Activated CD4-positive, alpha-beta T cell treated with anti-CD3 and anti-CD28 coated beads for 36 hours (primary cell): ENCODE data around the gene MARF1. TPM values are rescaled to one million over a fixed set of nuclear protein-coding genes. Genes with fewer than 3 reads are reported as not detected.
"Not testable (repeated sequence)": the region's sequence is repeated elsewhere in the genome, so short reads cannot be mapped to it uniquely, and the experiment has no call there.

Experiments
- ATAC-seq: fragments of 200-7000 bp; cut with Tn5 transposase; one replicate; pipeline ENCODE4 v1.10.0; 2021; ENCODE audit warnings: mild to moderate bottlenecking, moderate library complexity
- CTCF ChIA-PET: fragments of 350-600 bp; sonication (Branson Sonifier 250); formaldehyde crosslinking; loops from one replicate; lab custom pipeline; 2021; ENCODE audit warnings: antibody characterized with exemption; lab: Charles Lee
- POLR2A ChIA-PET: fragments of 350-600 bp; sonication (Branson Sonifier 250); formaldehyde crosslinking; loops from one replicate; lab custom pipeline; 2021; ENCODE audit warnings: antibody characterized with exemption, inconsistent platforms; lab: Charles Lee
- DNase-seq: peaks from one replicate; pipeline ENCODE4 v3.0.0-alpha.2; 2020
- H3K27ac Mint-ChIP-seq: one replicate; pipeline ENCODE4 v1.8.0; 2021; ENCODE audit warnings: mixed read lengths
- H3K27me3 Mint-ChIP-seq: one replicate; pipeline ENCODE4 v1.8.0; 2021; ENCODE audit warnings: mixed read lengths
- H3K36me3 Mint-ChIP-seq: one replicate; pipeline ENCODE4 v1.8.0; 2021; ENCODE audit warnings: low read depth, mixed read lengths
- H3K4me1 Mint-ChIP-seq: one replicate; pipeline ENCODE4 v1.8.0; 2021; ENCODE audit warnings: mixed read lengths
- H3K4me3 Mint-ChIP-seq: one replicate; pipeline ENCODE4 v1.8.0; 2021; ENCODE audit warnings: mild to moderate bottlenecking, moderate library complexity, mixed read lengths
- H3K9me3 Mint-ChIP-seq: one replicate; pipeline ENCODE4 v1.8.0; 2021; ENCODE audit warnings: low read depth, mixed read lengths
- intact Hi-C, 2 experiments: fragments of 100-400 bp; cut with DNase I in 1 of 2; cut with micrococcal nuclease in 1 of 2; formaldehyde crosslinking; loops; one replicate each; pipeline versions ENCODE4 v1.14.2 to v1.15.1; 2022 to 2024; cut with DNase I, micrococcal nuclease
- total RNA-seq, 2 experiments: library from RNA; stranded (reverse); gene quantifications; one replicate each; pipeline ENCODE4 v1.2.3, GENCODE V29; 2021

MARF1 gene
- total RNA-seq, 2 experiments from 2014 or later: 50.2 to 72.5 TPM

GRCh38 chr16:15581127-15581815 lies 61.7 kb downstream of the MARF1 start:
- Mint-ChIP-seq H3K36me3 (peaks cover 17% of the 10 kb centered on the region), H3K27me3 (no peaks in the 10 kb centered on the region), H3K4me1 (no peaks in the 10 kb centered on the region), H3K27ac (no peak overlapping the region), H3K9me3 (peaks cover 4% of the 10 kb centered on the region), H3K4me3 (no peak overlapping the region)
- ChIA-PET POLR2A (interaction anchor here (0.6 kb wide), 1 partner anchor 64 kb away, joined by 3 read pairs; no protein-coding TSS in a partner anchor), CTCF (interaction anchor here (0.7 to 1.2 kb wide), 2 partner anchors 30 to 126 kb away, joined by 3 read pairs; no protein-coding TSS in a partner anchor)
- ATAC-seq (no peak), DNase-seq (no peak)
- intact Hi-C loops: no loop called here

- POLR2A ChIA-PET: no interaction called here
- CTCF ChIA-PET: no interaction called here
- Mint-ChIP-seq H3K27me3 (no peaks in the 10 kb centered on the region), H3K27ac (no peak overlapping the region), H3K4me1 (peaks cover 4% of the 10 kb centered on the region), H3K9me3 (no peaks in the 10 kb centered on the region), H3K36me3 (peaks cover 12% of the 10 kb centered on the region), H3K4me3 (no peak overlapping the region)
- intact Hi-C loops: no loop called here
- ATAC-seq (no peak), DNase-seq (no peak)
These were observed 64.1 kb downstream of the MARF1 start for GRCh38 chr16:15578824-15579223.

- H3K36me3 Mint-ChIP-seq: peaks cover 22% of the 10 kb centered on the region
- H3K27me3 Mint-ChIP-seq: no peaks in the 10 kb centered on the region
- H3K9me3 Mint-ChIP-seq: peaks cover 11% of the 10 kb centered on the region
- H3K27ac Mint-ChIP-seq: no peak overlapping the region
- DNase-seq (no peak), ATAC-seq (no peak)
- no peak overlapping the region for H3K4me3 Mint-ChIP-seq
- ChIA-PET POLR2A (no interaction called here), CTCF (interaction anchor here (0.7 kb wide), 1 partner anchor 594 kb away, joined by 3 read pairs; no protein-coding TSS in a partner anchor)
- peaks cover 19% of the 10 kb centered on the region for H3K4me1 Mint-ChIP-seq
- intact Hi-C loops: no loop called here
These were observed 65.7 kb downstream of the MARF1 start for GRCh38 chr16:15576960-15577958.

- no peaks in the 10 kb centered on the region for H3K27me3 Mint-ChIP-seq
- intact Hi-C loops: no loop called here
- DNase-seq: no peak
- H3K4me3 Mint-ChIP-seq: no peak overlapping the region
- H3K9me3 Mint-ChIP-seq: peaks cover 16% of the 10 kb centered on the region
- peaks cover 29% of the 10 kb centered on the region for H3K4me1 Mint-ChIP-seq
- H3K36me3 Mint-ChIP-seq: peaks cover 30% of the 10 kb centered on the region
- ATAC-seq: no peak
- CTCF ChIA-PET: no interaction called here
- POLR2A ChIA-PET: no interaction called here
- no peak overlapping the region for H3K27ac Mint-ChIP-seq
These were observed 67.5 kb downstream of the MARF1 start for GRCh38 chr16:15575293-15576049.

- no peak overlapping the region for H3K4me3 Mint-ChIP-seq
- H3K4me1 Mint-ChIP-seq: peaks cover 29% of the 10 kb centered on the region
- intact Hi-C loops: no loop called here
- peaks cover 30% of the 10 kb centered on the region for H3K36me3 Mint-ChIP-seq
- CTCF ChIA-PET: no interaction called here
- no peaks in the 10 kb centered on the region for H3K27me3 Mint-ChIP-seq
- no peak overlapping the region for H3K27ac Mint-ChIP-seq
- no peak for DNase-seq
- H3K9me3 Mint-ChIP-seq: peaks cover 16% of the 10 kb centered on the region
- POLR2A ChIA-PET: no interaction called here
- no peak for ATAC-seq
These were observed 68.4 kb downstream of the MARF1 start for GRCh38 chr16:15574614-15574948.

- CTCF ChIA-PET, H3K27me3 Mint-ChIP-seq, intact Hi-C loops, ATAC-seq, DNase-seq, POLR2A ChIA-PET: not testable (repeated sequence)
- peak overlapping the region; percentile 39 for H3K4me3 Mint-ChIP-seq
- peak overlapping the region; percentile 85 for H3K27ac Mint-ChIP-seq
- H3K9me3 Mint-ChIP-seq: peaks cover 16% of the 10 kb centered on the region
- H3K4me1 Mint-ChIP-seq: peaks cover 29% of the 10 kb centered on the region
- H3K36me3 Mint-ChIP-seq: peaks cover 30% of the 10 kb centered on the region
These were observed 68.9 kb downstream of the MARF1 start for GRCh38 chr16:15573896-15574613.

GRCh38 chr16:15573274-15573895 lies 69.6 kb downstream of the MARF1 start:
- intact Hi-C loops: no loop called here
- ChIA-PET POLR2A (interaction anchor here (1.4 kb wide), 1 partner anchor 17 kb away, joined by 9 read pairs; no protein-coding TSS in a partner anchor), CTCF (no interaction called here)
- no peaks in the 10 kb centered on the region for H3K27me3 Mint-ChIP-seq
- DNase-seq (no peak), ATAC-seq (no peak)
- peaks cover 16% of the 10 kb centered on the region for H3K9me3 Mint-ChIP-seq
- H3K4me1 Mint-ChIP-seq: peaks cover 29% of the 10 kb centered on the region
- H3K36me3 Mint-ChIP-seq: peaks cover 30% of the 10 kb centered on the region
- peak overlapping the region; percentile 85 for H3K27ac Mint-ChIP-seq
- peak overlapping the region; percentile 39 for H3K4me3 Mint-ChIP-seq

- DNase-seq (peak; percentile 68), ATAC-seq (peak; percentile 87)
- Mint-ChIP-seq H3K4me3 (peak overlapping the region; percentile 39), H3K27ac (peak overlapping the region; percentile 85), H3K4me1 (peaks cover 29% of the 10 kb centered on the region), H3K36me3 (peaks cover 30% of the 10 kb centered on the region), H3K27me3 (no peaks in the 10 kb centered on the region), H3K9me3 (peaks cover 16% of the 10 kb centered on the region)
- intact Hi-C loops: no loop called here
- ChIA-PET CTCF (interaction anchor here (0.5 to 1.3 kb wide), 5 partner anchors 8 to 147 kb away, joined by 3 to 4 read pairs (median 3); no protein-coding TSS in a partner anchor), POLR2A (interaction anchor here (1.4 kb wide), 1 partner anchor 18 kb away, joined by 9 read pairs; no protein-coding TSS in a partner anchor)
These were observed 70.5 kb downstream of the MARF1 start for GRCh38 chr16:15572329-15573001.

- H3K36me3 Mint-ChIP-seq: peaks cover 30% of the 10 kb centered on the region
- DNase-seq (no peak), ATAC-seq (no peak)
- no peak overlapping the region for H3K4me3 Mint-ChIP-seq
- peaks cover 29% of the 10 kb centered on the region for H3K4me1 Mint-ChIP-seq
- H3K27ac Mint-ChIP-seq: peak overlapping the region; percentile 85
- H3K9me3 Mint-ChIP-seq: peaks cover 16% of the 10 kb centered on the region
- POLR2A ChIA-PET: interaction anchor here (0.7 to 1.4 kb wide), 2 partner anchors 19 to 68 kb away, joined by 3 to 9 read pairs; no protein-coding TSS in a partner anchor
- intact Hi-C loops: no loop called here
- no peaks in the 10 kb centered on the region for H3K27me3 Mint-ChIP-seq
- CTCF ChIA-PET: interaction anchor here (0.9 to 1.3 kb wide), 4 partner anchors 9 to 94 kb away, joined by 3 to 4 read pairs (median 4); no protein-coding TSS in a partner anchor
These were observed 71.4 kb downstream of the MARF1 start for GRCh38 chr16:15571557-15571956.

- H3K27me3 Mint-ChIP-seq, ATAC-seq, H3K27ac Mint-ChIP-seq, H3K4me3 Mint-ChIP-seq, intact Hi-C loops, DNase-seq, CTCF ChIA-PET, POLR2A ChIA-PET: not testable (repeated sequence)
- Mint-ChIP-seq H3K36me3 (peaks cover 30% of the 10 kb centered on the region), H3K4me1 (peaks cover 29% of the 10 kb centered on the region), H3K9me3 (peaks cover 16% of the 10 kb centered on the region)
These were observed 72.3 kb downstream of the MARF1 start for GRCh38 chr16:15570666-15571065.
